SK-N-MC (cell line): ENCODE measurements around the gene EBF4.

Experiments used
- DNase-seq: peaks from one replicate; pipeline ENCODE4 v3.0.0-alpha.2; 2011; ENCODE audit warnings: low read depth, low spot score
- H3K27ac ChIP-seq: fragments of 200-600 bp; sonication (generic); 2 replicates; pipeline ENCODE4 v1.5.1; 2016; ENCODE audit warnings: mixed run types
- H3K36me3 ChIP-seq: fragments of 200-600 bp; sonication (generic); 2 replicates; pipeline ENCODE4 v1.6.1; 2017; ENCODE audit warnings: antibody characterized with exemption, low read length, mixed read lengths; ENCODE audit not compliant: insufficient read depth
- H3K4me3 ChIP-seq: fragments of 200-600 bp; sonication (generic); 2 replicates; pipeline ENCODE4 v1.5.1; 2016
- H3K9ac ChIP-seq: fragments of 200-600 bp; sonication (generic); 2 replicates; pipeline ENCODE4 v1.8.0; 2017; ENCODE audit warnings: mixed run types, mixed read lengths; ENCODE audit not compliant: insufficient read length
- H3K9me3 ChIP-seq: fragments of 200-600 bp; sonication (generic); 2 replicates; pipeline ENCODE4 v1.6.1; 2017; ENCODE audit warnings: low read depth, mild to moderate bottlenecking, antibody characterized with exemption, low read length, moderate library complexity, mixed read lengths
- EZH2 ChIP-seq: fragments of 200-600 bp; sonication (generic); IDR thresholded peaks from one replicate; pipeline ENCODE4 v1.6.1; 2017; ENCODE audit warnings: antibody characterized with exemption
- FOXP2 ChIP-seq: optimal IDR thresholded peaks from 2 replicates; pipeline ENCODE3; 2011; ENCODE audit warnings: mild to moderate bottlenecking, moderate library complexity; ENCODE audit not compliant: insufficient read depth; ENCODE audit errors: extremely low read length, control extremely low read depth
- POLR2AphosphoS5 ChIP-seq: IDR thresholded peaks from 2 replicates; pipeline ENCODE4 v1.6.1; 2012; ENCODE audit warnings: mild to moderate bottlenecking, low read depth, low read length, borderline replicate concordance

Gene EBF4

DNA sequence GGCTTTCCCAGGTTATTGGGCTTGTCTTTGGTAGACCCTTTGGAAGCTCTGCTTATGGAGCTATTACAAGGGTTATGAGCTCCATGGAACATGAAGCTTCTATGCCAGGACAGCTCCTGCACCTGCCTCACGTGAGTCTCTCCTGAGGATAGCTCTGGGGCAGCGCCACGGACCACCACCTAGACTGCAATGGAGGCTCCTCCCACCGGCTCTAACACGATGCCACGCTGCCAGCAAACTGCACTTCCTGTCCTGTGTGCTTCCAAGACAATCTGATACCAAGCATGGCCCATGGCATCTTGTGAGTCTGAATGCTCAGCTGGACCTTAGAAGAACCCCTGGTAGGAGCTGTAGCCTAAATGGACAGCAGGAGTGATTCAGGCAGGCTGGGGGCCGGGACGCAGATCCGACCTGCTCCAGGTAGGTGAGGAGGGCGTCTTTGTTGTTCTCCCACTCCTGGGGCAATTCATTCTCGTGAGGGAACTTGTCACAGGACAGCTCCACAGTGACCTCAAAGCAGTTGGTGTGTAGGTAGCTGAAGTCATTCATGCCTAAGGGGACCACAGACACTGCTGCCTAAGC is 102.4 kb downstream of the EBF4 start:
- H3K36me3 ChIP-seq, result peaks cover 8% of the 10 kb centered on the region; the same call in 1 of the 2 replicates
- no peak for TF ChIP-seq EZH2
- no peak for TF ChIP-seq FOXP2
- TF ChIP-seq POLR2AphosphoS5, result no peak
- no peak for DNase-seq

GRCh38 chr20:2795451-2795850 is 102.9 kb downstream of the EBF4 start:
- Histone ChIP-seq H3K9ac (no peak overlapping the region), H3K9me3 (no peaks in the 10 kb centered on the region), H3K4me3 (no peak overlapping the region), H3K27ac (no peak overlapping the region), H3K36me3 (peaks cover 8% of the 10 kb centered on the region; the same call in 1 of the 2 replicates)
- no peak for DNase-seq
- TF ChIP-seq POLR2AphosphoS5, result no peak
- TF ChIP-seq EZH2, result no peak
- TF ChIP-seq FOXP2, result no peak

More for the DNA sequence above, 102.4 kb downstream of the EBF4 start:
- Histone ChIP-seq H3K27ac (no peak overlapping the region), H3K9me3 (no peaks in the 10 kb centered on the region), H3K4me3 (no peak overlapping the region), H3K9ac (no peak overlapping the region)

DNA sequence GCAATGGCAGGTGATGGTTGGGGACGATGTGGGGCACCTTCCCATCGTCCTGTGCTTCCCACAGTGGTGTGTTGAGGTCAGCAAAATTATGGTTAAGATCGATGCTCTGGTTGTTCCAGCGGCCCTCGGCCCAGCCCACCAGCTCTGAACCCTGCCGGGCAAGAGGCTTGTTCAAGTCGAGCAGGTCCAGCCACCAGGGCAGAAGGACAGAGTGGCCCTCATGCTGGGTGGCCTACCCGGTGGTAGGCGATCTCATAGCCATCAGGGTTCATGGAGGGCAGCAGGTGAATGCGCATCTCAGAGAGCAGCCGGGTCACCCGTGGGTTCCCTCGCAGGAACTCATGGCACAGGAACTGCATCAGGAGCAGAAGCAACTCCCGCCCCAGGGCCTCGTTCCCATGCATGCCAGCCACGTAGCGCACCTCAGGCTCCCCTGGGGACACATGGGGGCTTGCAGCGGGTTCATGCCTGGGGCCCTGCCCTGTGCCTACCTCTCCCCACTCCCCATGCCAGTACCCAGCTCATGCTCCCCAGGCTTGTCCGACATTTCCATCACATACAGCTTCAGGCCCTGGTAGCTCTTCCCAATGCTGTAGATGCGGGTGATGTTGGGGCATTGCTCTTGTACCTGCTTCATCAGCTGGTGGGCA is 103.6 kb downstream of the EBF4 start:
- no peak overlapping the region for H3K4me3 ChIP-seq
- H3K27ac ChIP-seq, result no peak overlapping the region
- no peak overlapping the region for H3K9ac ChIP-seq
- DNase-seq, result no peak
- H3K36me3 ChIP-seq, result peaks cover 8% of the 10 kb centered on the region; the same call in 1 of the 2 replicates
- no peaks in the 10 kb centered on the region for H3K9me3 ChIP-seq
- TF ChIP-seq POLR2AphosphoS5, result no peak
- no peak for TF ChIP-seq EZH2
- TF ChIP-seq FOXP2, result no peak

GRCh38 chr20:2797136-2797983 is 104.8 kb downstream of the EBF4 start:
- H3K9ac ChIP-seq, result no peak overlapping the region
- no peak for DNase-seq
- H3K36me3 ChIP-seq, result peaks cover 8% of the 10 kb centered on the region; the same call in 1 of the 2 replicates
- TF ChIP-seq FOXP2, result no peak
- no peak for TF ChIP-seq POLR2AphosphoS5
- no peak for TF ChIP-seq EZH2
- H3K9me3 ChIP-seq, result no peaks in the 10 kb centered on the region
- no peak overlapping the region for H3K27ac ChIP-seq
- no peak overlapping the region for H3K4me3 ChIP-seq

DNA sequence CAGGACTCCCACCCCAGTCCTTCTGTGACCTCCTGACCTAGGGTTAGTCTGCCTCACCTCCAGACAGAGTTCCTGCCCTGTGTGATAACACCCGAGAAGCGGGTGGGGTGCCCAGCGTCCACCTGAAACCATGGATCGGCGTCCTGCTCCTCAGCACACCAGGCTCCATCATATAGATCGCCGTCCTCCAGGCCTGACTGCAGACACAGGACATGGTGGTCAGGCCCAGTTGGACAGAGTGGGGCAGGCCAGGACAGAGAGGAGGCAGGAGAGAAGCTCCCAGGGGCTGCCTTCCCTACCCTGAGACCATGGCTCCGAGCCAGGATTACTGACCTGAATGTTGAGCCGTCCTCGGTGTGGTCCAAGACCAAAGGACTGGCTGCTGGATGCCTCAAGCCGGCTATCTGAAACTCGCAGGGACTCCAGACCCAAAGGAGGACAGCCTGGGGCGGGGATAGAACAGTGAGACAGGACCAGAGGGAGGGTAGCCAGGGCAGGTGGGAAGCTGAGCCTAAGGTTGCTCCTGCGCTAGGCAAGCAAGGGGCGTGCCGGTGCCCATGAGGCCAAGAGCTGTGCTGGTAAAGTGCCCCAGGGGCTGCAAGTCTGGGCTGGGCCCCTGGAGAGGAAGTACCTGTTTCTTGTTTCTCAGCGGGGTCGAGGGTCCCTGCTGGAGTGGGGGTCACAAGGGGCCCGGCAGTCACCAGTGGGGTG is 105.7 kb downstream of the EBF4 start:
- Histone ChIP-seq H3K4me3 (no peak overlapping the region), H3K27ac (no peak overlapping the region), H3K9ac (no peak overlapping the region), H3K9me3 (no peaks in the 10 kb centered on the region), H3K36me3 (peaks cover 8% of the 10 kb centered on the region; the same call in 1 of the 2 replicates)
- no peak for TF ChIP-seq FOXP2
- TF ChIP-seq POLR2AphosphoS5, result no peak
- TF ChIP-seq EZH2, result no peak
- DNase-seq, result no peak

DNA sequence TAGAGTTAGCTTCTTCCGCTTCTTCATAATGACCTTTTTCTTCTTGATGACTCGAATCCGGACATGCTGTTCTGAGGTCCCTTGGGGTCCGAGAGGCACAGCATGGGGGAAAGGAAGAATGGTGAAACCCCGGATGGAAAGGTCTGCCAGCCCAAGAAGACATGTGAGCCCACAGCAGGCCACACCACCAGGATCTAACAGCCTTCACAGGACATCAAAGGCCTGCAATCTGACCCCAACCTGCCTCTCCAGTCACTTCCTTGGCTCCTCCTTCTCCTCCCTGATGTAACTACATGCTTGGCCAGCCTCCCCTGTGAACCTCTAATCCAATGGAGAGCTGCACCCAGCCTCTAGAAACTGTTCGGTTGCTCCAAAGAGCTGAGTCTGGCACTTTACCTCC is 106.2 kb downstream of the EBF4 start:
- peaks cover 8% of the 10 kb centered on the region; the same call in 1 of the 2 replicates for H3K36me3 ChIP-seq
- H3K27ac ChIP-seq, result no peak overlapping the region
- peak overlapping the region; percentile 84 for H3K4me3 ChIP-seq
- no peak for DNase-seq
- no peak overlapping the region for H3K9ac ChIP-seq
- TF ChIP-seq EZH2 (no peak), POLR2AphosphoS5 (no peak), FOXP2 (no peak)
- no peaks in the 10 kb centered on the region for H3K9me3 ChIP-seq

- peak overlapping the region; percentile 84 for H3K4me3 ChIP-seq
- TF ChIP-seq EZH2, result no peak
- TF ChIP-seq POLR2AphosphoS5, result no peak
- TF ChIP-seq FOXP2, result no peak
- H3K9ac ChIP-seq, result peak overlapping the region; percentile 42
- no peak overlapping the region for H3K27ac ChIP-seq
- H3K9me3 ChIP-seq, result no peaks in the 10 kb centered on the region
- peaks cover 8% of the 10 kb centered on the region; the same call in 1 of the 2 replicates for H3K36me3 ChIP-seq
- no peak for DNase-seq
Observed at GRCh38 chr20:2799271-2799670, 106.7 kb downstream of the EBF4 start.
